ENCODE results near the gene TMEM204. TPM values are rescaled to one million over a fixed set of nuclear protein-coding genes. Genes with fewer than 3 reads are reported as not detected.

TMEM204 gene
- total RNA-seq, 1 experiment from 2014 or later, result not detected

- Histone ChIP-seq H3K27me3 (replicated peaks; ENCODE audit: insufficient read depth, low read depth, low read length, poor library complexity) (no peaks in the 10 kb centered on the region), H3K36me3 (ENCODE audit: insufficient read depth, low read length, poor library complexity, severe bottlenecking) (no peaks in the 10 kb centered on the region), H3K4me1 (ENCODE audit: insufficient read depth, low read length, poor library complexity, severe bottlenecking) (peaks cover 13% of the 10 kb centered on the region), H3K4me3 (ENCODE audit: low read depth, low read length, poor library complexity, severe bottlenecking) (no peak overlapping the region), H3K27ac (ENCODE audit: low read depth, low read length, poor library complexity, severe bottlenecking) (no peak overlapping the region), H3K9me3 (ENCODE audit: low read depth, low read length, poor library complexity, severe bottlenecking) (no peaks in the 10 kb centered on the region)
- intact Hi-C loops (cut with micrococcal nuclease; ENCODE audit: unreplicated experiment), result no loop called here
- ChIA-PET POLR2A (ENCODE audit: low non-redundant PET) (no interaction called here), CTCF (no interaction called here)
- BruUV-seq (replicated peaks), result no TSS peak
- DNase-seq (ENCODE audit: low spot score), result no peak
- TF ChIP-seq CTCF (conservative IDR thresholded peaks at IDR 0.05; ENCODE audit: low read depth, low read length) (no peak), EZH2 (IDR thresholded peaks at IDR 0.05; ENCODE audit: borderline replicate concordance, low read depth, low read length, poor library complexity, severe bottlenecking) (no peak)
Measured at GRCh38 chr16:1550069-1550468, 16.6 kb downstream of the TMEM204 start.

GRCh38 chr16:1550696-1551095, 17.2 kb downstream of the TMEM204 start:
- H3K4me1 ChIP-seq (ENCODE audit: insufficient read depth, low read length, poor library complexity, severe bottlenecking), result peaks cover 7% of the 10 kb centered on the region
- CTCF ChIA-PET, result no interaction called here
- no peak overlapping the region for H3K4me3 ChIP-seq (ENCODE audit: low read depth, low read length, poor library complexity, severe bottlenecking)
- H3K27me3 ChIP-seq (replicated peaks; ENCODE audit: insufficient read depth, low read depth, low read length, poor library complexity), result no peaks in the 10 kb centered on the region
- POLR2A ChIA-PET (ENCODE audit: low non-redundant PET), result no interaction called here
- intact Hi-C loops (cut with micrococcal nuclease; ENCODE audit: unreplicated experiment), result no loop called here
- H3K36me3 ChIP-seq (ENCODE audit: insufficient read depth, low read length, poor library complexity, severe bottlenecking), result no peaks in the 10 kb centered on the region
- no peaks in the 10 kb centered on the region for H3K9me3 ChIP-seq (ENCODE audit: low read depth, low read length, poor library complexity, severe bottlenecking)
- DNase-seq (ENCODE audit: low spot score), result no peak
- TF ChIP-seq CTCF (conservative IDR thresholded peaks at IDR 0.05; ENCODE audit: low read depth, low read length) (no peak), EZH2 (IDR thresholded peaks at IDR 0.05; ENCODE audit: borderline replicate concordance, low read depth, low read length, poor library complexity, severe bottlenecking) (no peak)
- no TSS peak for BruUV-seq (replicated peaks)
- H3K27ac ChIP-seq (ENCODE audit: low read depth, low read length, poor library complexity, severe bottlenecking), result no peak overlapping the region

GRCh38 chr16:1551166-1551565, 17.7 kb downstream of the TMEM204 start:
- no peak overlapping the region for H3K27ac ChIP-seq (ENCODE audit: low read depth, low read length, poor library complexity, severe bottlenecking)
- intact Hi-C loops (cut with micrococcal nuclease; ENCODE audit: unreplicated experiment), result no loop called here
- POLR2A ChIA-PET (ENCODE audit: low non-redundant PET), result no interaction called here
- no peaks in the 10 kb centered on the region for H3K27me3 ChIP-seq (replicated peaks; ENCODE audit: insufficient read depth, low read depth, low read length, poor library complexity)
- TF ChIP-seq EZH2 (IDR thresholded peaks at IDR 0.05; ENCODE audit: borderline replicate concordance, low read depth, low read length, poor library complexity, severe bottlenecking) (no peak), CTCF (conservative IDR thresholded peaks at IDR 0.05; ENCODE audit: low read depth, low read length) (no peak)
- no peak for DNase-seq (ENCODE audit: low spot score)
- no peaks in the 10 kb centered on the region for H3K9me3 ChIP-seq (ENCODE audit: low read depth, low read length, poor library complexity, severe bottlenecking)
- H3K4me1 ChIP-seq (ENCODE audit: insufficient read depth, low read length, poor library complexity, severe bottlenecking), result peaks cover 2% of the 10 kb centered on the region
- CTCF ChIA-PET, result no interaction called here
- H3K4me3 ChIP-seq (ENCODE audit: low read depth, low read length, poor library complexity, severe bottlenecking), result no peak overlapping the region
- H3K36me3 ChIP-seq (ENCODE audit: insufficient read depth, low read length, poor library complexity, severe bottlenecking), result no peaks in the 10 kb centered on the region
- no TSS peak for BruUV-seq (replicated peaks)
